Activated T-cell treated with anti-CD3 and anti-CD28 coated beads for 4 hours (primary cell): ENCODE measurements around the gene CHPF2.

ENCODE experiments used
- DNase-seq: peaks from one replicate; pipeline ENCODE4 v3.0.0-alpha.2; 2020

The CHPF2 gene

GRCh38 chr7:151271699-151272355 lies 39.5 kb downstream of the CHPF2 start:
- DNase-seq: no peak

- DNase-seq: no peak
Measured at GRCh38 chr7:151272405-151272804, 40.1 kb downstream of the CHPF2 start.

- no peak for DNase-seq
Measured at GRCh38 chr7:151272877-151273276, 40.6 kb downstream of the CHPF2 start.

- DNase-seq: no peak
Measured at GRCh38 chr7:151273651-151274390, 41.5 kb downstream of the CHPF2 start.

DNA sequence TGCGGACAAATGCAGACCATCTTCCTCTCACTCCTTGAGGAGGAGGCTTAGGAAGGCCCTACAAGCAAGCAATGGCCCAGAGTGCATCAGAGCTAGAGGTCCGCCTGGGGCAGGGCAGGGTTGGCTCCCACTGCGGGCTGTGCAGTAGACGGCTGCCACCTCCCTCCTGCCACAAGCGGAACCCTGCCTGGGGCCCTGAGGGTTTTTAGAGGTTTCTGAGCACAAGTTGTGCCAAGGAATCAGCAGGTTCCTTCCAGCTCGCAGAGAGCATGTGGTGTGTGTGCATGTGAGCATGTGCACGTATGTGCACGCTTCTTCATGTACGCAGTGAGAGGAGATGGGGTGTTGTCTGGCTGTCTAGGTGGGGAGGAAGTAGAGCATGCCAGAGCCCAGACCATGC lies 42.1 kb downstream of the CHPF2 start:
- DNase-seq: no peak

DNA sequence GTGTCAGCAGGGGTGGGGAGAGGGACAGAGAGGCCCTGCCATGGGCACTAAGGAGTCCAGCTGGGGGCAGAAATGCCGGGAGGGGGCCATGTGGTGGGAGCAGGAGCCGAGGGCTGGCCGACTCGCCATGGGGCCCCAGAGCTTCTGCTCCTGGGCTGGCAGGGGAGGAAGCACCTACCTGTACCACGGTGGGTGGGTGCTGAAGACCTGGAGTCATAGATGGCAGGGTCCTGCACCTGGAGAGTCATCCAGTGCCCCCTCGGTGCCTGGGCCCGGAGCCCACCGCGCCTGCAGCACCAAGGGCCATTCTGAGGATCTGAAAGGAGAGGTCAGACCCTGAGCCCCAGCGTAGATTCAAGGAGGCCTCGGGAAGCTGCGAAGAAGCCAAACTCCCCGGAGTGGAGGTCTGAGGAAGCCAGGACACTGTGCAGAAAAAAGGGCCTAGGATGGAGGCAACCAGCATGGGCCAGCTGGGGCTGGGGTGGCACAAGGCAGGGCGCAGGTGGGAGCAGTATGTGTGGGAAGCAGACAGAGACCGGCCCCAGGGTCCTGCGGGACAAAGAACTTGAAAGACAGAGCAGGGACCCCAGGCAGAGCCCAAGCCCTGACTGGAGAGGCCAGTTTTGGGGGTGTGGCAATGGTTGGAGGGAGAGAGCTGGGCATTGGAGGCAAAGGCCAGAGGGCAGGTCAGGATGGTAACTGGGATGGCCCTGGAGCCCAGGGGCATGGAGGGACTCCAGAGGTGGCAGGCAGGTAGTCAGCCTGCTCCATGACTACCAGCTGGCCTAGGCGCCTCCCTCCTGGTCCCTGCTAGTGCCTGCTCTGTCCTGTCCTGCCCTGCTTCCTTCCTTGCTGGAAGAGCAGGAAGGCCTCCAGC lies 42.9 kb downstream of the CHPF2 start:
- no peak for DNase-seq

GRCh38 chr7:151275813-151276577 lies 43.7 kb downstream of the CHPF2 start:
- no peak for DNase-seq

GRCh38 chr7:151276666-151277590 lies 44.6 kb downstream of the CHPF2 start:
- peak; percentile 38 for DNase-seq

DNA sequence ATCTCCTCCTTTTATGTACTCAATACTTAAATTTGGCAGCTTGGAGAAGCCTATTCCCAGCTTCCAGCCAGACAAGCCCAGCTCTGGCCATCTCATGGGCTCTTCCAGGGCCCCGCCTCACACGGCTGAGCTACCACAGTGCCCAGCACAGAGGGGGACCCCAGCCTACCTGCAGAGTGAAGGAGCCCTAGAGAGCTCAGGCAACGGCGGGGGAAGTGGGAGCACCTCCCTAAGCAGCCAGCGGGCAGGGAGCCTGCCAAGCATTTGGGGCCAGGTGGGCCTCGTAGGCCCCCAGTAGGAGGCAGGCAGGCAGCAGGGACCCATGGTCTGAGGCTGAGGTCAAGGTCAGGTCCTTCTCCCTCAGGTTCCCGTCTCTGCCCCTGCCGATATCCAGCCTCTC lies 45.3 kb downstream of the CHPF2 start:
- no peak for DNase-seq

GRCh38 chr7:151278949-151279348 lies 46.7 kb downstream of the CHPF2 start:
- no peak for DNase-seq

GRCh38 chr7:151279868-151280267 lies 47.6 kb downstream of the CHPF2 start:
- no peak for DNase-seq

DNA sequence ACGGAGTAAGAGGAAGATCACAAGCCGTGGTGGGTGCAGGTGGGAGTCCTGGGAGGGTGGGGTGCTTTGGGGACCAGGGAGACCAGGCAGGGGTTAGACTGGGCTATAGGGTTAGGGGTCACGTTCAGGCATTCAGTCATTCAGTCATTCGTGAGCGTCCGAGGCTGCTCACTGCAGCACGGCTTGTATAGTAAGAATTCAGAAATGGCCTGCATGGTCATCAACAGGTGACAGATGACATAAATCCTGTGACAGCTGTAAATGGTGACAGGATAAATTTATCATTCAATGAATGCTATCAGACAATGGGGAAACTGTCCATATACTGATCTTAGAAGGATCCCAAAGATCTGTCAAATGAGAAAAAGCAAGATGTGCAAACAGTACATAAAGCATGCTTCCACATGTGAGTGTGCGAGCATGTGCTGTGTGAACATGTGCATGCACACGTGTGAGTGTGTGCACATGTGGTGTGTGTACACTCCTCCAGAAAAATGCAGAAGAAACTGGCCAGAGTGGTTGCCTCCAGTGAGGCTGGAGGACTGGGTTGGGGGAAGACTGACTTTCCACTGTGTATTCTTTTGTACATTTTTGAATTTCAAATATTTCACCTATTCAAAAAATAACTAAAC lies 48.2 kb downstream of the CHPF2 start:
- no peak for DNase-seq

- no peak for DNase-seq
Measured at GRCh38 chr7:151281686-151282085, 49.4 kb downstream of the CHPF2 start.

DNA sequence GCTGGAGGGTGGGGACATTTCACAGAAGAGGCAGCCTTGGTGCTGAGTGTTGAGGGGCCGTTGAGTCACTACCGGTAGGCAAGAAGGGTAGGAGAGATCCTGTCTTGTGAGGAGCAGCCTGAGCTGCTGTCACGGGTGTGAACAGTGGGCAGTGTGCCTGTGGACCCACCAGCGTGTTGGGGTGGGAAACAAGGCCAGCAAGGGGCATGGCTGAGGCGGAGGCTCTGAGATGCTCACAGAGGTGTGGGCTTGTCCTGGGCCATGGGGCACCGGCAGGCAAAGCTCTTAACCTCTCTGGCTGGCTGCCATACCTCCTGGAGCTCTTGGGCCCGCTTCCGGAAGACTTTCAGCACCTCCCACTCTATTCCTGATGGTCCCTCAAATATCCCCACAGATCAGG lies 49.8 kb downstream of the CHPF2 start:
- no peak for DNase-seq

DNA sequence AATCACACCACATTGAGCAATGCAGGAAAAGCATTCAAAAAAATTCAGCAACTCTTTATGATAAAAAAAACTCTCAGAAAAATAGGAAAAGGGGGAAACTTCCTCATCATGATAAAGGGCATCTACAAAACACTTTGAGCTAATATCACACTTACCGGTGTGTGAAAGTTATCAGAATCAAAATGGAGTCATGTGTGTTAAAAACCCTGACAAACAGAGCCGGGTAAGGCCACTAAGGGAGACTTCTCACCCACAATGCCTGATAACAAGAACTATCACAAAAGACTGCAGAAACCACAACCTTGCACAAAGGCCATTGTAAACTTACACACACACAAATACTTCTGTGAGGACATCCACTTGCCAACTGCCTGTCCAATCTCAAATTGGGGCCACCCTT lies 51.0 kb downstream of the CHPF2 start:
- no peak for DNase-seq

DNA sequence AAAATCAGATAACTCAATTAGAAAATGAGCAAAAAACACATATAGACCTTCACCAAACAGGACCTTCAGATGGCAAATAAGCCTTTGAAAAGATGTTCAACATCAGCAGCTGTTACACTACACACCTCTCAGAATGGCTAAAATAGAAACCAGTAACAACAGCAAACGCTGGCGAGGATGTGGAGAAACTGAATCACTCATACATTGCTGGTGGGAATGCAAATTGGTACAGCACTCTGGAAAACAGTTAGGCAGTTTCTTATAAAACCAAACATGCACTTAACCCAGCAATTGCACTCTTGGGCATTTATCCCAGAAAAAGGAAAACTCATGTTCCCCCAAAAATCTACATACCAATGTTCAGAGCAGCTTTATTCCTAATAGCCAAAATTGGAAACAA lies 53.9 kb downstream of the CHPF2 start:
- no peak for DNase-seq
